B cell (primary cell): Measurements from ENCODE around the gene SOX8. TPM values are rescaled to one million over a fixed set of nuclear protein-coding genes. Genes with fewer than 3 reads are reported as not detected.

Source experiments
- ATAC-seq: fragments of 200-7000 bp; cut with Tn5 transposase; one replicate; pipeline ENCODE4 v1.10.0; 2021; ENCODE audit warnings: low read depth, mild to moderate bottlenecking, moderate number of reproducible peaks, moderate library complexity
- CTCF ChIA-PET: fragments of 350-600 bp; sonication (Branson Sonifier 250); formaldehyde crosslinking; loops from one replicate; lab custom pipeline; 2021; ENCODE audit warnings: antibody characterized with exemption, inconsistent platforms; lab: Charles Lee
- POLR2A ChIA-PET: fragments of 350-600 bp; sonication (Branson Sonifier 250); formaldehyde crosslinking; loops from one replicate; lab custom pipeline; 2021; ENCODE audit warnings: antibody characterized with exemption; lab: Charles Lee
- DNase-seq: peaks from one replicate; pipeline ENCODE4 v3.0.0; 2013
- H2AFZ ChIP-seq: 2 replicates; pipeline ENCODE4 v1.6.1; 2012; ENCODE audit warnings: mild to moderate bottlenecking, low read depth, low read length; ENCODE audit not compliant: insufficient read depth, poor library complexity, severe bottlenecking
- H3K27ac ChIP-seq, 2 donors: 1 replicate in 1 of 2; 2 replicates in 1 of 2; pipeline ENCODE4 v1.5.1; 2012 to 2013; ENCODE audit warnings: low read length in 2 of 2, mild to moderate bottlenecking in 2 of 2, moderate library complexity in 1 of 2
- H3K27me3 ChIP-seq, 4 experiments: fragments of 200-600 bp in 1 of 4; sonication (generic) in 1 of 4; replicated peaks in 1 of 4; 1 replicate in 2 of 4; 2 replicates in 2 of 4; pipeline versions ENCODE4 v1.6.1 to v1.7.0; 2013 to 2016; ENCODE audit warnings: low read length in 3 of 4, mild to moderate bottlenecking in 2 of 4, mixed read lengths in 1 of 4, moderate library complexity in 1 of 4; ENCODE audit not compliant: insufficient read depth in 4 of 4, control insufficient read depth in 3 of 4; ENCODE audit errors: control extremely low read depth in 1 of 4
- H3K36me3 ChIP-seq, 2 experiments: replicated peaks in 1 of 2; 1 replicate in 1 of 2; 2 replicates in 1 of 2; pipeline versions ENCODE4 v1.6.1 to v1.7.1; 2013; ENCODE audit warnings: low read length in 1 of 2; ENCODE audit not compliant: insufficient read depth in 2 of 2, control insufficient read depth in 1 of 2; ENCODE audit errors: control extremely low read depth in 1 of 2, extremely low read depth in 1 of 2
- H3K4me1 ChIP-seq, 2 donors: fragments of 200-600 bp in 1 of 2; sonication (generic) in 1 of 2; 1 replicate in 1 of 2; 2 replicates in 1 of 2; pipeline versions ENCODE4 v1.5.1 to v1.6.1; 2013 to 2017; ENCODE audit warnings: low read length in 2 of 2; ENCODE audit not compliant: control insufficient read depth in 2 of 2, insufficient read depth in 2 of 2
- H3K4me2 ChIP-seq: replicated peaks from 2 replicates; pipeline ENCODE3; 2012; ENCODE audit warnings: mild to moderate bottlenecking, low read depth, low read length; ENCODE audit not compliant: poor library complexity, severe bottlenecking
- H3K4me3 ChIP-seq, 5 experiments: fragments of 200-600 bp in 1 of 5; sonication (generic) in 1 of 5; 1 replicate in 3 of 5; 2 replicates in 2 of 5; pipeline versions ENCODE4 v1.5.1 to v1.7.0; 2011 to 2016; ENCODE audit warnings: low read length in 4 of 5, mild to moderate bottlenecking in 4 of 5, low read depth in 2 of 5, control low read depth in 1 of 5, moderate library complexity in 1 of 5; ENCODE audit not compliant: insufficient read depth in 1 of 5; ENCODE audit errors: control extremely low read depth in 1 of 5, extremely low read depth in 1 of 5
- H3K79me2 ChIP-seq: fragments of 200-600 bp; sonication (generic); one replicate; pipeline ENCODE4 v1.6.0; 2016; ENCODE audit warnings: low read length; ENCODE audit not compliant: control insufficient read depth, insufficient read depth
- H3K9ac ChIP-seq: fragments of 200-600 bp; sonication (generic); 2 replicates; pipeline ENCODE4 v1.6.1; 2017; ENCODE audit warnings: mild to moderate bottlenecking, low read length, moderate library complexity
- H3K9me3 ChIP-seq, 3 donors: one replicate each; pipeline versions ENCODE4 v1.6.1 to v1.7.1; 2013; ENCODE audit warnings: low read length in 2 of 3; ENCODE audit not compliant: control insufficient read depth in 2 of 3, insufficient read depth in 1 of 3; ENCODE audit errors: control extremely low read depth in 1 of 3
- H4K20me1 ChIP-seq: 2 replicates; pipeline ENCODE4 v1.6.0; 2012; ENCODE audit warnings: mild to moderate bottlenecking, low read length; ENCODE audit not compliant: insufficient read depth, control insufficient read depth, poor library complexity, severe bottlenecking
- H3K27ac Mint-ChIP-seq: one replicate; pipeline ENCODE4 v1.8.0; 2021; ENCODE audit warnings: mixed read lengths
- H3K27me3 Mint-ChIP-seq: one replicate; pipeline ENCODE4 v1.8.0; 2021; ENCODE audit warnings: mixed read lengths
- H3K4me1 Mint-ChIP-seq: one replicate; pipeline ENCODE4 v1.8.0; 2021; ENCODE audit warnings: mixed read lengths
- H3K4me3 Mint-ChIP-seq: one replicate; pipeline ENCODE4 v1.8.0; 2021; ENCODE audit warnings: mixed read lengths
- H3K9me3 Mint-ChIP-seq: one replicate; pipeline ENCODE4 v1.8.0; 2022; ENCODE audit warnings: mixed read lengths; ENCODE audit not compliant: insufficient read depth
- EZH2 ChIP-seq: IDR thresholded peaks from 2 replicates; pipeline ENCODE4 v1.6.1; 2012; ENCODE audit warnings: borderline replicate concordance, low read depth, mild to moderate bottlenecking, moderate library complexity, low read length; ENCODE audit not compliant: insufficient read depth, poor library complexity, severe bottlenecking
- WGBS: methylation state at CpG from one replicate; pipeline ENCODE4 v1.1.5; 2013; ENCODE audit warnings: missing lambda C conversion rate; ENCODE audit not compliant: insufficient coverage; 5-methylcytosine and 5-hydroxymethylcytosine counted together
- intact Hi-C: fragments of 100-400 bp; cut with micrococcal nuclease; formaldehyde crosslinking; loops from one replicate; pipeline ENCODE4 v1.10.0; 2022
- polyA plus RNA-seq: library from polyadenylated mRNA; depleted of rRNA; stranded (reverse); fragments of >200 nt; gene quantifications from 2 replicates; pipeline ENCODE4 v1.2.3, GENCODE V29; 2012
- total RNA-seq, 2 donors: library from RNA; stranded (reverse); fragments of 120-200 nt in 1 of 2; gene quantifications; 1 replicate in 1 of 2; 2 replicates in 1 of 2; pipeline versions ENCODE4 v1.2.3 to v1.2.4, GENCODE V29; 2013 to 2022
- TF ChIP-seq, protein P1 (sequence below): fragments of 200-600 bp; IDR thresholded peaks from one replicate; pipeline ENCODE4 v1.8.0; 2022; ENCODE audit warnings: antibody characterized with exemption, mild to moderate bottlenecking

The SOX8 gene
- total and polyA plus RNA-seq, 2 donors (not counting 1 experiment from before 2014, with no cell fraction given): 0.03 to 1.2 TPM

DNA sequence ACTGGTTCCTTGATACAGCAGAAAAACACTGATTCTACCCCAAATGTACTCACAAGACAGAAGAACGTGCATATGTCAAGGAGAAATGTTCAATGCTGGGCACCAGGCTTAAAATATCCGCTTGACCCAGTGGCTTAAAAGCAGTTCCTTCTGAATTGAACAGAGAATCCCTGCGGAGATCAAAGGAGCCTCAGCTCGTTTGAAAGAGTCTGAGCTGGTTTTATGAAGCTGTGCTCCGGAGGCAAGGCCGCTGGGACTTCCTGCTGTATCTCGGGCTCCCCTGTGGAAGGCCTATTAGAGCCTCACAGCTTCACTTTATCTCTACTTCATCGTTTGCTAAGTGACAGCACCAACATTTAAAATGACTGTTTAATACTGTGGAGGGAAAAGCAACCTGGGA is 12.9 kb upstream of the SOX8 start:
- Histone ChIP-seq H3K9ac (no peak overlapping the region), H2AFZ (no peak overlapping the region), H3K4me3 (no peak overlapping the region), H3K36me3 (peaks cover 0 to 2% of the 10 kb centered on the region in 2 experiments), H3K27me3 (peaks cover 0 to 4% (median 0%) of the 10 kb centered on the region in 4 experiments), H3K4me1 (peaks cover 9 to 17% of the 10 kb centered on the region in 2 donors), H3K79me2 (peaks cover 9% of the 10 kb centered on the region), H3K27ac (no peak overlapping the region), H3K9me3 (peaks cover 0 to 16% (median 0%) of the 10 kb centered on the region in 3 donors), H3K4me2 (no peak overlapping the region), H4K20me1 (peaks cover 18% of the 10 kb centered on the region)
- ChIA-PET POLR2A (no interaction called here), CTCF (no interaction called here)
- 90% methylated on average over 7 of the region's 8 CpGs for WGBS
- H3K27ac Mint-ChIP-seq: no peak overlapping the region
- TF ChIP-seq, protein P1, sequence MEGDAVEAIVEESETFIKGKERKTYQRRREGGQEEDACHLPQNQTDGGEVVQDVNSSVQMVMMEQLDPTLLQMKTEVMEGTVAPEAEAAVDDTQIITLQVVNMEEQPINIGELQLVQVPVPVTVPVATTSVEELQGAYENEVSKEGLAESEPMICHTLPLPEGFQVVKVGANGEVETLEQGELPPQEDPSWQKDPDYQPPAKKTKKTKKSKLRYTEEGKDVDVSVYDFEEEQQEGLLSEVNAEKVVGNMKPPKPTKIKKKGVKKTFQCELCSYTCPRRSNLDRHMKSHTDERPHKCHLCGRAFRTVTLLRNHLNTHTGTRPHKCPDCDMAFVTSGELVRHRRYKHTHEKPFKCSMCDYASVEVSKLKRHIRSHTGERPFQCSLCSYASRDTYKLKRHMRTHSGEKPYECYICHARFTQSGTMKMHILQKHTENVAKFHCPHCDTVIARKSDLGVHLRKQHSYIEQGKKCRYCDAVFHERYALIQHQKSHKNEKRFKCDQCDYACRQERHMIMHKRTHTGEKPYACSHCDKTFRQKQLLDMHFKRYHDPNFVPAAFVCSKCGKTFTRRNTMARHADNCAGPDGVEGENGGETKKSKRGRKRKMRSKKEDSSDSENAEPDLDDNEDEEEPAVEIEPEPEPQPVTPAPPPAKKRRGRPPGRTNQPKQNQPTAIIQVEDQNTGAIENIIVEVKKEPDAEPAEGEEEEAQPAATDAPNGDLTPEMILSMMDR: no peak
- H3K27me3 Mint-ChIP-seq: no peaks in the 10 kb centered on the region
- intact Hi-C loops: no loop called here
- H3K4me3 Mint-ChIP-seq: peak overlapping the region; percentile 69
- no peaks in the 10 kb centered on the region for H3K9me3 Mint-ChIP-seq
- DNase-seq (no peak), ATAC-seq (no peak)
- H3K4me1 Mint-ChIP-seq: peaks cover 24% of the 10 kb centered on the region

DNA sequence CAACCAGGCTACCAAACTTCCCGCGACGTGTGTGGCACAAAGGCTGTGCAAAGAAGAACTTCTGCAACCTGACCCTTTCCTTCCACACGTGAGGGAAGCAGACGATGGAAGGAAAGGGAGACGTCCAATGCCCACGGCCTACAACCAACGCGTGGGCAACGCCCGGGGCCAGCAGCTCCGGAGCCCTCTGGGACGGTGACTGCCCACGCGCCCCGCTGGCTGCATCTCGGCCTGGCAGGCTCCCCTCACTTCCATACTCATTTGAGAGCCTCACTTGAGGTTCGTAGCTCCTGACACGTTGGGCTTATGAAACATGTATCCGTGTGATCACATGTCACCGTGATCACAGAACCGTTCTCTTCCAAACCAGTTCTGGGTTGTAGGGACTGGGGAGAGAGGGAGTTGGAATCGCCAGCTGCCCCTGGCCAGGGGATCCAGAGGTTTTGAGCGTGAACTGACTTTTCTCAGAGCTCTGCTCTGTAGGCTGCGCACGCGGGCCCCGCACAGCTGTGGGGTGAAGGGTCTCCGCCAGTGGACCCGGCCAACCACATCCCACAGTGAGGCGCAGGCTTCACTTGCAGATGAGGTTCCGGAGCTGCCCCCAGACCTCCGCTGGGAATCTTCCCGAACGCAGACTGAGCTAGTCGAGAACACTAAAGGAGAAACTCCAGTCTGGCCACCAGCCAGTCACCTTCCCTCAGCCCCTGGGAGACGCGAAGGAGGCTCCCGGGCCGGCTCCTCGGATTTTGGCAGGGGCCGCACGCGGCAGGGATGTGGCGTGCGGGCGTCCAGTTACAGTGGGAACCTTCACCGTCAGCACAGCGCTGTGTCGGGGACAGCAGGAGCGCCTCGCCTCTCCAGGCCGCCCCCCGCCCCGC is 11.8 kb upstream of the SOX8 start:
- CTCF ChIA-PET: interaction anchor here (0.6 kb wide), 1 partner anchor 154 kb away, joined by 3 read pairs; no protein-coding TSS in a partner anchor
- POLR2A ChIA-PET: no interaction called here

More for the DNA sequence above, 11.8 kb upstream of the SOX8 start:
- peak overlapping the region; percentile 99 for H3K4me2 ChIP-seq
- peaks cover 0 to 16% (median 0%) of the 10 kb centered on the region in 3 donors for H3K9me3 ChIP-seq
- peaks cover 0 to 4% (median 0%) of the 10 kb centered on the region in 4 experiments for H3K27me3 ChIP-seq
- H4K20me1 ChIP-seq: peaks cover 18% of the 10 kb centered on the region
- peak overlapping the region; percentile 97 for H2AFZ ChIP-seq
- TF ChIP-seq EZH2: no peak
- TF ChIP-seq, protein P1: no peak
- intact Hi-C loops: loop anchor here (2.0 to 5.0 kb wide), 2 partner anchors 163 to 252 kb away; partner anchors contain the start of gene METRN
- ATAC-seq (no peak), DNase-seq (no peak)
- H3K27me3 Mint-ChIP-seq: no peaks in the 10 kb centered on the region
- H3K9ac ChIP-seq: peak overlapping the region; percentile 94
- peak overlapping the region in 1 of 2 donors; percentile 77 for H3K27ac ChIP-seq
- H3K4me1 Mint-ChIP-seq: peaks cover 20% of the 10 kb centered on the region
- peaks cover 9 to 17% of the 10 kb centered on the region in 2 donors for H3K4me1 ChIP-seq
- peaks cover 0 to 2% of the 10 kb centered on the region in 2 experiments for H3K36me3 ChIP-seq
- H3K79me2 ChIP-seq: peaks cover 9% of the 10 kb centered on the region
- peak overlapping the region; percentile 82 for H3K4me3 Mint-ChIP-seq
- peak overlapping the region; percentile 26 for H3K27ac Mint-ChIP-seq
- H3K9me3 Mint-ChIP-seq: no peaks in the 10 kb centered on the region
- WGBS: 53% methylated on average over 51 of the region's 55 CpGs
- peak overlapping the region in 4 of 5 experiments; percentile 68 to 90 (median 84) for H3K4me3 ChIP-seq
